GM23338 (cell line): Measurements from ENCODE around the gene EBF4.

Source experiments
- CREB1 ChIP-seq: fragments of 250-450 bp; sonication (Bioruptor Pico); IDR thresholded peaks from 2 replicates; pipeline ENCODE4 v1.5.0; 2020; ENCODE audit warnings: low read depth, mild to moderate bottlenecking, moderate library complexity
- EZH2 ChIP-seq: fragments of 200-600 bp; sonication (generic); IDR thresholded peaks from one replicate; pipeline ENCODE4 v1.8.0; 2017; ENCODE audit warnings: antibody characterized with exemption, mild to moderate bottlenecking, low read depth; ENCODE audit not compliant: unreplicated experiment
- EZH2phosphoT487 ChIP-seq: fragments of 200-600 bp; sonication (generic); IDR thresholded peaks from one replicate; pipeline ENCODE4 v1.8.1; 2018; ENCODE audit warnings: antibody characterized with exemption; ENCODE audit not compliant: unreplicated experiment
- JUNB ChIP-seq: IDR thresholded peaks from one replicate; pipeline ENCODE4 v1.6.1; 2016; ENCODE audit warnings: antibody characterized with exemption; ENCODE audit not compliant: unreplicated experiment
- NANOG ChIP-seq: IDR thresholded peaks from 2 replicates; pipeline ENCODE4 v1.6.1; 2016; ENCODE audit warnings: antibody characterized with exemption, borderline replicate concordance
- POLR2AphosphoS5 ChIP-seq: IDR thresholded peaks from 2 replicates; pipeline ENCODE4 v1.6.1; 2016; ENCODE audit warnings: antibody characterized with exemption, low read depth
- STAT1 ChIP-seq: IDR thresholded peaks from one replicate; pipeline ENCODE4 v1.6.1; 2016; ENCODE audit warnings: antibody characterized with exemption; ENCODE audit not compliant: unreplicated experiment
- ZNF114 ChIP-seq: fragments of 250-450 bp; sonication (Bioruptor Pico); IDR thresholded peaks from 2 replicates; pipeline ENCODE4 v1.5.0; 2020; ENCODE audit warnings: mild to moderate bottlenecking, moderate library complexity
- ZNF331 ChIP-seq: fragments of 250-450 bp; sonication (Bioruptor Pico); IDR thresholded peaks from 2 replicates; pipeline ENCODE4 v1.5.0; 2020; ENCODE audit warnings: low read depth, mild to moderate bottlenecking, moderate library complexity
- TF ChIP-seq, protein P1 (sequence below): IDR thresholded peaks from one replicate; pipeline ENCODE4 v1.6.1; 2018; ENCODE audit warnings: antibody characterized with exemption; ENCODE audit not compliant: unreplicated experiment
- TF ChIP-seq, protein P2 (sequence below), 2 experiments: fragments of 200-600 bp in 1 of 2; sonication (generic) in 1 of 2; conservative IDR thresholded peaks; 2 replicates each; pipeline versions ENCODE4 v1.5.1 to v1.6.1; 2016 to 2017; ENCODE audit warnings: antibody characterized with exemption in 2 of 2, low read depth in 2 of 2, mild to moderate bottlenecking in 2 of 2, moderate library complexity in 1 of 2
- TF ChIP-seq, protein P3 (sequence below): IDR thresholded peaks from 2 replicates; pipeline ENCODE4 v1.6.1; 2016; ENCODE audit warnings: antibody characterized with exemption
- TF ChIP-seq, protein P4 (sequence below): fragments of 250-450 bp; sonication (Bioruptor Pico); IDR thresholded peaks from 2 replicates; pipeline ENCODE4 v1.5.0; 2020; ENCODE audit warnings: mild to moderate bottlenecking, moderate library complexity

DNA sequence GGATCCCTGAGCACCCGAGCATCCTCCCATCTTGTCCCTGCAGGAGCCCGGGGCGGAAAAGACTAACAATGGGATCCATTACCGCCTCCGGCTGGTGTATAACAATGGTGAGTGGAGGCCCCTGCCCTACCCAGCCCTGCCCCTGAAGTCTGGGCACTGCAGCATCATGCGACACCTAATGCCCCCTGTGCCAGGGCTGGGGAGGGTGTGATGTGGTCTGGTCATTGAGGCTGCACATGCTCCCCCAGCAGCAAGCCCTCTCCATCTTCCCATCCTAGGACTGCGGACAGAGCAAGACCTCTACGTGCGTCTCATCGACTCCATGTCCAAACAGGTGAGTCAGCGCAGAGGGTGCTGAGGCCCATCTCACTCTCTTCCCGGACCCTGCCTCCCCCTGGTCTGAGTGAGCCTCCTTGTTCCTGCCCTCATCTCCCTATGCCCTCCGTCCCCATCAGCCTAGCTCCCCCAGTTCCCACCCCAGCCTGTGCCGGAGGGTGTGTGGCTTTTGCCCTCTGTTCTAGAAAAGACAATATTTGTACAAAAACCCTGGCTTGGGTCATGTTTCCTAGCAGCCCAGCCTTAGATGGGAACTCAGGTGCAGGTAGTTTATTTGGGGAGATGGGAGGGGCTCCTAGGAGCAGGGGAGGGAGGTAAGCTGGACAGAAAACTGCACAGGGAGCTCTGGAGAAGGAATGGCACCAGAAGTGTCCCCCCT is 13.5 kb downstream of the EBF4 start:
- TF ChIP-seq EZH2 (no peak), EZH2phosphoT487 (no peak), POLR2AphosphoS5 (no peak), JUNB (no peak), CREB1 (CRISPR knock-in tag) (no peak), STAT1 (no peak), ZNF331 (CRISPR knock-in tag) (no peak), ZNF114 (CRISPR knock-in tag) (no peak), NANOG (no peak)
- TF ChIP-seq, protein P1, sequence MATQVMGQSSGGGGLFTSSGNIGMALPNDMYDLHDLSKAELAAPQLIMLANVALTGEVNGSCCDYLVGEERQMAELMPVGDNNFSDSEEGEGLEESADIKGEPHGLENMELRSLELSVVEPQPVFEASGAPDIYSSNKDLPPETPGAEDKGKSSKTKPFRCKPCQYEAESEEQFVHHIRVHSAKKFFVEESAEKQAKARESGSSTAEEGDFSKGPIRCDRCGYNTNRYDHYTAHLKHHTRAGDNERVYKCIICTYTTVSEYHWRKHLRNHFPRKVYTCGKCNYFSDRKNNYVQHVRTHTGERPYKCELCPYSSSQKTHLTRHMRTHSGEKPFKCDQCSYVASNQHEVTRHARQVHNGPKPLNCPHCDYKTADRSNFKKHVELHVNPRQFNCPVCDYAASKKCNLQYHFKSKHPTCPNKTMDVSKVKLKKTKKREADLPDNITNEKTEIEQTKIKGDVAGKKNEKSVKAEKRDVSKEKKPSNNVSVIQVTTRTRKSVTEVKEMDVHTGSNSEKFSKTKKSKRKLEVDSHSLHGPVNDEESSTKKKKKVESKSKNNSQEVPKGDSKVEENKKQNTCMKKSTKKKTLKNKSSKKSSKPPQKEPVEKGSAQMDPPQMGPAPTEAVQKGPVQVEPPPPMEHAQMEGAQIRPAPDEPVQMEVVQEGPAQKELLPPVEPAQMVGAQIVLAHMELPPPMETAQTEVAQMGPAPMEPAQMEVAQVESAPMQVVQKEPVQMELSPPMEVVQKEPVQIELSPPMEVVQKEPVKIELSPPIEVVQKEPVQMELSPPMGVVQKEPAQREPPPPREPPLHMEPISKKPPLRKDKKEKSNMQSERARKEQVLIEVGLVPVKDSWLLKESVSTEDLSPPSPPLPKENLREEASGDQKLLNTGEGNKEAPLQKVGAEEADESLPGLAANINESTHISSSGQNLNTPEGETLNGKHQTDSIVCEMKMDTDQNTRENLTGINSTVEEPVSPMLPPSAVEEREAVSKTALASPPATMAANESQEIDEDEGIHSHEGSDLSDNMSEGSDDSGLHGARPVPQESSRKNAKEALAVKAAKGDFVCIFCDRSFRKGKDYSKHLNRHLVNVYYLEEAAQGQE: no peak
- TF ChIP-seq, protein P2, sequence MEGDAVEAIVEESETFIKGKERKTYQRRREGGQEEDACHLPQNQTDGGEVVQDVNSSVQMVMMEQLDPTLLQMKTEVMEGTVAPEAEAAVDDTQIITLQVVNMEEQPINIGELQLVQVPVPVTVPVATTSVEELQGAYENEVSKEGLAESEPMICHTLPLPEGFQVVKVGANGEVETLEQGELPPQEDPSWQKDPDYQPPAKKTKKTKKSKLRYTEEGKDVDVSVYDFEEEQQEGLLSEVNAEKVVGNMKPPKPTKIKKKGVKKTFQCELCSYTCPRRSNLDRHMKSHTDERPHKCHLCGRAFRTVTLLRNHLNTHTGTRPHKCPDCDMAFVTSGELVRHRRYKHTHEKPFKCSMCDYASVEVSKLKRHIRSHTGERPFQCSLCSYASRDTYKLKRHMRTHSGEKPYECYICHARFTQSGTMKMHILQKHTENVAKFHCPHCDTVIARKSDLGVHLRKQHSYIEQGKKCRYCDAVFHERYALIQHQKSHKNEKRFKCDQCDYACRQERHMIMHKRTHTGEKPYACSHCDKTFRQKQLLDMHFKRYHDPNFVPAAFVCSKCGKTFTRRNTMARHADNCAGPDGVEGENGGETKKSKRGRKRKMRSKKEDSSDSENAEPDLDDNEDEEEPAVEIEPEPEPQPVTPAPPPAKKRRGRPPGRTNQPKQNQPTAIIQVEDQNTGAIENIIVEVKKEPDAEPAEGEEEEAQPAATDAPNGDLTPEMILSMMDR (conservative IDR thresholded peaks at IDR 0.05; ENCODE audit: low read depth in 2 of 2): no peak
- TF ChIP-seq, protein P3, sequence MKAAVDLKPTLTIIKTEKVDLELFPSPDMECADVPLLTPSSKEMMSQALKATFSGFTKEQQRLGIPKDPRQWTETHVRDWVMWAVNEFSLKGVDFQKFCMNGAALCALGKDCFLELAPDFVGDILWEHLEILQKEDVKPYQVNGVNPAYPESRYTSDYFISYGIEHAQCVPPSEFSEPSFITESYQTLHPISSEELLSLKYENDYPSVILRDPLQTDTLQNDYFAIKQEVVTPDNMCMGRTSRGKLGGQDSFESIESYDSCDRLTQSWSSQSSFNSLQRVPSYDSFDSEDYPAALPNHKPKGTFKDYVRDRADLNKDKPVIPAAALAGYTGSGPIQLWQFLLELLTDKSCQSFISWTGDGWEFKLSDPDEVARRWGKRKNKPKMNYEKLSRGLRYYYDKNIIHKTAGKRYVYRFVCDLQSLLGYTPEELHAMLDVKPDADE: no peak
- TF ChIP-seq, protein P4, sequence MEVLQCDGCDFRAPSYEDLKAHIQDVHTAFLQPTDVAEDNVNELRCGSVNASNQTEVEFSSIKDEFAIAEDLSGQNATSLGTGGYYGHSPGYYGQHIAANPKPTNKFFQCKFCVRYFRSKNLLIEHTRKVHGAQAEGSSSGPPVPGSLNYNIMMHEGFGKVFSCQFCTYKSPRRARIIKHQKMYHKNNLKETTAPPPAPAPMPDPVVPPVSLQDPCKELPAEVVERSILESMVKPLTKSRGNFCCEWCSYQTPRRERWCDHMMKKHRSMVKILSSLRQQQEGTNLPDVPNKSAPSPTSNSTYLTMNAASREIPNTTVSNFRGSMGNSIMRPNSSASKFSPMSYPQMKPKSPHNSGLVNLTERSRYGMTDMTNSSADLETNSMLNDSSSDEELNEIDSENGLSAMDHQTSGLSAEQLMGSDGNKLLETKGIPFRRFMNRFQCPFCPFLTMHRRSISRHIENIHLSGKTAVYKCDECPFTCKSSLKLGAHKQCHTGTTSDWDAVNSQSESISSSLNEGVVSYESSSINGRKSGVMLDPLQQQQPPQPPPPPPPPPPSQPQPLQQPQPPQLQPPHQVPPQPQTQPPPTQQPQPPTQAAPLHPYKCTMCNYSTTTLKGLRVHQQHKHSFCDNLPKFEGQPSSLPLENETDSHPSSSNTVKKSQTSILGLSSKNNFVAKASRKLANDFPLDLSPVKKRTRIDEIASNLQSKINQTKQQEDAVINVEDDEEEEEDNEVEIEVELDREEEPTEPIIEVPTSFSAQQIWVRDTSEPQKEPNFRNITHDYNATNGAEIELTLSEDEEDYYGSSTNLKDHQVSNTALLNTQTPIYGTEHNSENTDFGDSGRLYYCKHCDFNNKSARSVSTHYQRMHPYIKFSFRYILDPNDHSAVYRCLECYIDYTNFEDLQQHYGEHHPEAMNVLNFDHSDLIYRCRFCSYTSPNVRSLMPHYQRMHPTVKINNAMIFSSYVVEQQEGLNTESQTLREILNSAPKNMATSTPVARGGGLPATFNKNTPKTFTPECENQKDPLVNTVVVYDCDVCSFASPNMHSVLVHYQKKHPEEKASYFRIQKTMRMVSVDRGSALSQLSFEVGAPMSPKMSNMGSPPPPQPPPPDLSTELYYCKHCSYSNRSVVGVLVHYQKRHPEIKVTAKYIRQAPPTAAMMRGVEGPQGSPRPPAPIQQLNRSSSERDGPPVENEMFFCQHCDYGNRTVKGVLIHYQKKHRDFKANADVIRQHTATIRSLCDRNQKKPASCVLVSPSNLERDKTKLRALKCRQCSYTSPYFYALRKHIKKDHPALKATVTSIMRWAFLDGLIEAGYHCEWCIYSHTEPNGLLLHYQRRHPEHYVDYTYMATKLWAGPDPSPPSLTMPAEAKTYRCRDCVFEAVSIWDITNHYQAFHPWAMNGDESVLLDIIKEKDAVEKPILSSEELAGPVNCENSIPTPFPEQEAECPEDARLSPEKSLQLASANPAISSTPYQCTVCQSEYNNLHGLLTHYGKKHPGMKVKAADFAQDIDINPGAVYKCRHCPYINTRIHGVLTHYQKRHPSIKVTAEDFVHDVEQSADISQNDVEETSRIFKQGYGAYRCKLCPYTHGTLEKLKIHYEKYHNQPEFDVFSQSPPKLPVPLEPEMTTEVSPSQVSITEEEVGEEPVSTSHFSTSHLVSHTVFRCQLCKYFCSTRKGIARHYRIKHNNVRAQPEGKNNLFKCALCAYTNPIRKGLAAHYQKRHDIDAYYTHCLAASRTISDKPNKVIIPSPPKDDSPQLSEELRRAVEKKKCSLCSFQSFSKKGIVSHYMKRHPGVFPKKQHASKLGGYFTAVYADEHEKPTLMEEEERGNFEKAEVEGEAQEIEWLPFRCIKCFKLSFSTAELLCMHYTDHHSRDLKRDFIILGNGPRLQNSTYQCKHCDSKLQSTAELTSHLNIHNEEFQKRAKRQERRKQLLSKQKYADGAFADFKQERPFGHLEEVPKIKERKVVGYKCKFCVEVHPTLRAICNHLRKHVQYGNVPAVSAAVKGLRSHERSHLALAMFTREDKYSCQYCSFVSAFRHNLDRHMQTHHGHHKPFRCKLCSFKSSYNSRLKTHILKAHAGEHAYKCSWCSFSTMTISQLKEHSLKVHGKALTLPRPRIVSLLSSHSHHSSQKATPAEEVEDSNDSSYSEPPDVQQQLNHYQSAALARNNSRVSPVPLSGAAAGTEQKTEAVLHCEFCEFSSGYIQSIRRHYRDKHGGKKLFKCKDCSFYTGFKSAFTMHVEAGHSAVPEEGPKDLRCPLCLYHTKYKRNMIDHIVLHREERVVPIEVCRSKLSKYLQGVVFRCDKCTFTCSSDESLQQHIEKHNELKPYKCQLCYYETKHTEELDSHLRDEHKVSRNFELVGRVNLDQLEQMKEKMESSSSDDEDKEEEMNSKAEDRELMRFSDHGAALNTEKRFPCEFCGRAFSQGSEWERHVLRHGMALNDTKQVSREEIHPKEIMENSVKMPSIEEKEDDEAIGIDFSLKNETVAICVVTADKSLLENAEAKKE: no peak
